Uterus (tissue), 2 donors: ENCODE results near the gene UST.

Experiments
- CTCF ChIP-seq, 4 experiments: fragments of 200-600 bp in 2 of 4; fragments of 450-650 bp in 2 of 4; sonication (generic) in 2 of 4; IDR thresholded peaks; one replicate each; pipeline ENCODE4 v1.5.1; 2016 to 2019; ENCODE audit warnings: antibody characterized with exemption in 4 of 4, mild to moderate bottlenecking in 2 of 4, moderate library complexity in 1 of 4
- POLR2A ChIP-seq, 2 donors: fragments of 450-650 bp; IDR thresholded peaks; one replicate each; pipeline ENCODE4 v1.6.1; 2016; ENCODE audit warnings: antibody characterized with exemption in 2 of 2, mild to moderate bottlenecking in 1 of 2, moderate library complexity in 1 of 2

GRCh38 chr6:148780918-148781436, 34.1 kb downstream of the UST start:
- TF ChIP-seq POLR2A (IDR thresholded peaks at IDR 0.05) (no peak), CTCF (IDR thresholded peaks at IDR 0.05) (no peak)
